ENCODE results near the gene ECE1.
A peak's percentile ranks its signal among the peaks of the same experiment; 100 is the strongest.

DNA sequence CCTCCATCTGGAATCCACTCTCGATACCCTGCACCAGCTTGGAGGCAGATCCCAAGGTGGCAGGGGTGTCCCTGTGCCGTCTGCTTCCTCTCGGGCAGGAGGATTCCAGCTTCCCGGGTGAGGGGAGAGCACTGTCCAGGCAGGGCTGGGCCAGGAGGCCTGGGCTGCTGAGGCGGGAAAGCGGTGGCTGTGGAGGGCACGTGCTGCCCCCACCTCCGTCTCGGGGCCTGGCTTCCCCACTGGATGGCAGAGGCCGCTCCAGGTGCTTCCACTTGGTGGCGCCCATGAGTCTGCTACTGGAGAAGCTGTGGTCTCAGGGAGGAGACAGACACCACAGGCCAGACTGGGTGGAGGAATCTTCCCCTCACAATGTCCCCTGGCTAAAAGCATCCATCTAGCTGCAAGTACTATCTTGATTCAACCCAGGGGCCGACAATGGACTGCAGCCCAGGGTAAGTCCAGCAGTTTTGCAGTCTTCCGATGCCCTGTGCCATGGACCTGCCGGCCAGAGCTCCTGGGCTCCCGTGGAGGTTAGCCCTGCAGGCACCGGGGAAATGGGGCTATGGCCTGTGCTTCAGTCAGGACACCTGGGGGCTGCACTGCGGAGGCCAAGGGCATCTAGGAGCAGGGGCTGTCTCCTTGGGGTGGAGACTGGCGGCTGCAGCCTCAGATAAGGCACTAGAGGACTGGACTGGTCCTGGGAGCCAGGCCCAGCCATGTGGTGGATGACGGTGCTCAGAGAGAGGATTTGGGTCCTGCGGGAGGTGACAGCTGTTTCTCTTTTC is 72.3 kb downstream of the ECE1 start:
- TF ChIP-seq, protein P1, sequence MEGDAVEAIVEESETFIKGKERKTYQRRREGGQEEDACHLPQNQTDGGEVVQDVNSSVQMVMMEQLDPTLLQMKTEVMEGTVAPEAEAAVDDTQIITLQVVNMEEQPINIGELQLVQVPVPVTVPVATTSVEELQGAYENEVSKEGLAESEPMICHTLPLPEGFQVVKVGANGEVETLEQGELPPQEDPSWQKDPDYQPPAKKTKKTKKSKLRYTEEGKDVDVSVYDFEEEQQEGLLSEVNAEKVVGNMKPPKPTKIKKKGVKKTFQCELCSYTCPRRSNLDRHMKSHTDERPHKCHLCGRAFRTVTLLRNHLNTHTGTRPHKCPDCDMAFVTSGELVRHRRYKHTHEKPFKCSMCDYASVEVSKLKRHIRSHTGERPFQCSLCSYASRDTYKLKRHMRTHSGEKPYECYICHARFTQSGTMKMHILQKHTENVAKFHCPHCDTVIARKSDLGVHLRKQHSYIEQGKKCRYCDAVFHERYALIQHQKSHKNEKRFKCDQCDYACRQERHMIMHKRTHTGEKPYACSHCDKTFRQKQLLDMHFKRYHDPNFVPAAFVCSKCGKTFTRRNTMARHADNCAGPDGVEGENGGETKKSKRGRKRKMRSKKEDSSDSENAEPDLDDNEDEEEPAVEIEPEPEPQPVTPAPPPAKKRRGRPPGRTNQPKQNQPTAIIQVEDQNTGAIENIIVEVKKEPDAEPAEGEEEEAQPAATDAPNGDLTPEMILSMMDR (conservative IDR thresholded peaks at IDR 0.05 in 1 of 2, IDR thresholded peaks at IDR 0.05 in 1 of 2; ENCODE audit: extremely low read depth in 1 of 2, insufficient read depth in 1 of 2, low read depth in 1 of 2, low read length in 2 of 2) = peak; percentile 37 to 55
- no peak for TF ChIP-seq EZH2 (IDR thresholded peaks at IDR 0.05; ENCODE audit: borderline replicate concordance, low read length)

Data from mammary epithelial cell (primary cell).